Stimulated activated CD4-positive, alpha-beta T cell treated with anti-CD3 and anti-CD28 coated beads, Interleukin-4, amount 100 ng/mL, for 4 hours (primary cell): Measurements from ENCODE around the gene ATP6V1B1.
A peak's percentile ranks its signal among the peaks of the same experiment; 100 is the strongest.

ENCODE experiments used
- DNase-seq, 2 experiments: peaks; one replicate each; pipeline ENCODE4 v3.0.0-alpha.2; 2020

Gene ATP6V1B1

DNA sequence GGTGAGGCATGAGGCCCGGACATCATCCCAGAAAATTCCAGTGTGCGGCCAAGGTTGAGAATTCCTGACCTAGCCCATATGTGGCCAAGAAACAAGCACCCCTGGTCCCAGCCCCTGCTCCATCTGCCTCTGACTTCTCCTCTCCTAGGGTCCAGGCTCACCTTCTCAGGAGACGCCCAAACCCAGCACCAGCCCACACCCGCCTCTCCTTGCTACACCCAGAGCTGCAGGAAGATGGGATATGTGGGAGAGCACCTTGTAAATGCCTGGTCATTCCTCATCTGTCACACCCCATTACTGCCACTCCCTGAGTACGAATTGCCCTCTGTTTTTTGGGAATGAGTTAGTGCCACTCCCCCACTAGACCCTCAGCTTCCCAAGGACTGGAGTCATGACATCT lies 7.3 kb upstream of the ATP6V1B1 start:
- DNase-seq: no peak

DNA sequence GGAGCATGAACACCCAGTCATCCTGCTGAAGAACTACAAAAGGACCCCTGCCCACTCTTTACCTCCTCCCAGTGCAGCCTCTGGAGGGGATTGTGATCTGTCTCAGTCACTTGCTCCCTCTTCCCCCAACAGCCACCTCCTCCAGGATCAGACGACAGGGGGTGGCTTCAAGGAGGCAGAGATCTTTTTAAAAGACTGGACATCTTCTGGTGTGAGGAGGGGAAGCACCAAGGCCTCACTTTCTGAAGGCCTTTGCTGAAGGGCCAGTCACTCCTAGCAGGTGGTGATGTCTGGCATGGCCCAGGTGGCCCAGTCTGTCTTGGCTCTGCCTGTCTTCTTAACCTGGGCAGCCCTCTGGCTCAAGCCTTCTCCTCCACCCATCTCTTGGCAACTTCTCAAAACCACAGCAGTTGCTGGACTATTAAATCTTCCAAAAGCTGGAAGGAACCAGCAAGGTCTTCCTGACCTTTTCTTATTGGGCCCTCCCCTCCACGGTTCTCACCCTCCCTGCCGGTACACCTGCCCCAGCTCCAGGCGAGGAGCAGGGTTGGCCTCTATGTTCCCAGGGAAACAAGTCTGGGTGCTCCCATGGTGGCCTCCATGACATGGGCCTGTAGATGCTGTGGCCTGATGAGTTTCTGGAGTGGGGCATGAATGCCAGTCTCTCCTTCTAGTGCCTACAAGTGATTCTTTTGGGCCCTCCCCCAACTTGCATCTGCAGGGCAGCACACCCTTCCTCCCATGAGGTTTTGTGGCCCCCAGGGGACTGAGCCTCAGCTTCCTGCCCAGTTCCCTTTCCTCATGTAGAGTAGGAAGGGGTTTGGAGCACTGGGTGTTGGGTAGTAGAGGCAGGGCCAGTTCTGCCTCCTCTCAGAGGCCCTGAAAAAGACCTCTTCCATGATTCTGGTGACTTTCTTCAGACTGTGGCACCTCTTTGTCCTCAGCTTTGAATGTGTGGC lies 5.0 kb upstream of the ATP6V1B1 start:
- DNase-seq: no peak

DNA sequence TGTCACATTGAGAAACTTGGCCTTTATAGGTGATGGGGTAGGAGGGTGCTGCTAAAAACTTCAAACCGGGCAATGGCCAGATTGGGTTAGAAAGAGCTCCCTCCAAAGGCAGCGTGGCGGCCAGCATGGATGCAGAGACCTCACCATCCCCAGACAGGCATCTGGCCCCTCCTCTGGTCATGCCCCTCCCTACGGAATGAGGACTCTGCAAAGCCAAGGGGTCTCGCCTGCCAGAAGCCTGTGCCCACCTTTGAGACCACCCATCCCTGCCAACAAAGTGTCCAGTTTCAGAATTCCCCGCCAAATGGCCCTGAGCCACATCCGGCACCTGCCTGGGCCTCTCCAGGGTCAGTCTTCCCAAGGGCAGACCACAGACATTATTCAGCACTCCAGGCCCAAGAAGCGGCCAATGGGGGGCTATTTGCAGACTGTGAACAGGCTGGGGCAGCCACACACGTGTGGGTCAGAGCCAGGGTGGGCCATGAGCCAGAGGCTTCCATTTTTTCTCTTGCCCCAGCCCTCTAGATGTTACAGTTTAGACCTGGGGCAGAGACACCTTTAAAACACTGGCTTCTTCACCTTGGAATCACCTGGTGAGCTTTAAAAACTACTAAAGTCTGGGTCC lies 4.2 kb upstream of the ATP6V1B1 start:
- no peak for DNase-seq

DNA sequence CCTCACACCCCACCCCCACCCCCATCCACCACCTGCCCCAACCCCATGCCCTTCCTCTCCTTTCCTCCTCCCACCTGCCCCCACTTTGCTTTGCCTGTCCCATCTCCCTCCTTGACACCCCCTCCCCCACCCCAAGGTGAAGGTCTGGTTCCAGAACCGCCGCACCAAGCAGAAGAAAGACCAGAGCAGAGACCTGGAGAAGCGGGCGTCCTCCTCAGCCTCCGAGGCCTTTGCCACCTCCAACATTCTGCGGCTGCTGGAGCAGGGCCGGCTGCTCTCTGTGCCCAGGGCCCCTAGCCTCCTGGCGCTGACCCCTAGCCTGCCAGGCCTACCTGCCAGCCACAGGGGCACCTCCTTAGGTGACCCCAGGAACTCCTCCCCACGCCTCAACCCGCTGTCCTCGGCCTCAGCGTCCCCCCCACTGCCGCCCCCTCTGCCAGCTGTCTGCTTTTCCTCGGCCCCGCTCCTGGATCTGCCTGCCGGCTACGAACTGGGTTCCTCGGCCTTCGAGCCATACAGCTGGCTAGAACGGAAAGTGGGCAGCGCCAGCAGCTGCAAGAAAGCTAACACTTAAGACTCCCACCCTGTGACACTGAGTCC lies 3.0 kb upstream of the ATP6V1B1 start:
- no peak for DNase-seq

DNA sequence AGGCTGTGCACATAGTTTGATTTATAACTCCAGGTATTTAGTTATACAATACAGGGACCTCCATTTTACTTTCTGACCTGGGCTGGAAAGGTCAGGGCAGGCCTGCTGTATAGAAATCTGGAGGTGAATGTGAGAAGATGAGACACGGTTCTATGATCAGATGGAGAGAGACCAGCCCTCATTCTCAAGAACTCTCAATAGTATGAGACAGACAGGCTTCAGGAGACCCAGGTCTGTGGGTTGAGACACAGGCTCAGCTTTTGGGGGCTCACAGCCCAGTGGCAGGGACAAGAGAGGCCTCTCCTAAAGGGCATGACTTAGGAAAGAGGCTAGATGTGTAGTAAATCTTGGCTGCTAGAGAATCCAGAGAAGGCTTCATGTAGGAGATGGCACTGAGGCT lies 719 bp upstream of the ATP6V1B1 start:
- no peak for DNase-seq

DNA sequence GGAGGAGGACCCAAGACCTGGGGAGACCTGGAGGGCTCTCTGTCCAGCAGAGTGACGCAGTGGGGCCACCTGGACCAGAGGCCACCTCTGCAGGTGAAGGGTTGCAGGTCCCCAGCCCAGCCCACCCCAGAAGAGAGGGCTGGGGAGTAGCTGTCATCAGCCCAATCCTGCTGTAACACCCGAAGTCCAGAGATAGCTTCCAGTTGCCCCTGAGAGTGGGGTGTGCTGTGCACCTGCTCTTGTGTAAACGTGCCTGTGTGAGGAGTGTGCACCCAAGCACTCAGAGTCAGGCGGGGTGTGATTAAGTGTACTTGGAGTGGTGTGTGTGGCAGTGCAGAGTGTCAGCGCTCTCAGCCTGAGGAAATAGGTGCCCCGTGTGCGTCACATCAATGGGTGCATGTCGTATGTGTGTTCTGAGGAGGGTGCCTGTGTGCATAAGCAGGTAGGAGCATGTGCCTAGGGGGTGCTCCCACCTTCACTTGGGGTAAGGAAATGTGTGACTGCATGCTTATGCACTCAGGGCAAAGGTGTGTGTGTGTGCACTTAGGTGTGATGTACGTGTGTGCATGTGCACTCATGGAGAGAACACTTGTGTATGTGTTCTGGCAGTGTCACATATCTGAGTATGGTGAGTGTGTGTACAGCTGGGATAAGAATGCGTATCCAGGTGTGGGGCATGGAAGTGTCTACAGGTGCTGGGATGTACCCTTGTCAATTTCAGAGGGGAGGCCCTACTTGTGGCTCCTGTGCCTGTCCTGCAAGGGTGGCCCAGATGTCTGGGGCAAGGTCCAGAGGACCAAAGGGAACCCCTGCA lies 672 bp downstream of the ATP6V1B1 start:
- DNase-seq: no peak

DNA sequence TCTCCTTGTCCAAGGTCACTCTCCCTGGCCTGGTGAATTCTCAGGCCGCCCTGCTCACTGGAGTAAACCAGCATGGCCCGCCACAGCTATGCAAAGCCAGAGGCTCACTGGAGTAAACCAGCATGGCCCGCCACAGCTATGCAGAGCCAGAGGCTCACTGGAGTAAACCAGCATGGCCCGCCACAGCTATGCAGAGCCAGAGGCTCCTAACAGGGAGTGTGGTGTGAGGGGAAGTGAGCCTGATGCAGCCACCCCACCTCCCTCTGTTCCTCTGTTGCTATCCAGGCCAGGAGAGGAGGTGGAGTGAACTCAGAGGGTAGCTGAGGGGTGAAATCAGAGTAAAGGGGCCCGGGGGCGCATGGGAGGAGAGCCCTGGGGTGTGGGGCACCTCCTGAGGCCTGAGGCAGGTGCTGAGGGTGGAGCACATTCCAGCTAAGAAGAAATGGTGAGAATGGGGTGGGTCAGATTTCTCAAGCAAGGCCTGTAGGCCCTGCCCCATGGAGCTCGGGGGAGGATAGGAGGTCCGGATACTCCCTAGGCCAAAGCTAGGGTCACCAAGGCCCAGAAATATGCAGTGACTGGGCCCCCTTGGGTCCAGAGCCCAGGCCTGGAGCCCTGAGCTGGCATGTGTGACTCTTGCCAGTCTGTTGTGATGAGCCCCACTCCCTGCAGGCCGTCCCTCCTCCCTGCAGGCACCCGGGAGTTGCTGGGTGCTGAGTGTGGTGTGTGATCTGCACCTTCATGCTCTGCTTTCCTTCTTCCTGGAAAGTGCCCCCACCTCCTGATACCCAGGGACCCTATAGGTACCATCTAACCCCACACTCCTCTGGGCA lies 1.5 kb downstream of the ATP6V1B1 start:
- no peak for DNase-seq

DNA sequence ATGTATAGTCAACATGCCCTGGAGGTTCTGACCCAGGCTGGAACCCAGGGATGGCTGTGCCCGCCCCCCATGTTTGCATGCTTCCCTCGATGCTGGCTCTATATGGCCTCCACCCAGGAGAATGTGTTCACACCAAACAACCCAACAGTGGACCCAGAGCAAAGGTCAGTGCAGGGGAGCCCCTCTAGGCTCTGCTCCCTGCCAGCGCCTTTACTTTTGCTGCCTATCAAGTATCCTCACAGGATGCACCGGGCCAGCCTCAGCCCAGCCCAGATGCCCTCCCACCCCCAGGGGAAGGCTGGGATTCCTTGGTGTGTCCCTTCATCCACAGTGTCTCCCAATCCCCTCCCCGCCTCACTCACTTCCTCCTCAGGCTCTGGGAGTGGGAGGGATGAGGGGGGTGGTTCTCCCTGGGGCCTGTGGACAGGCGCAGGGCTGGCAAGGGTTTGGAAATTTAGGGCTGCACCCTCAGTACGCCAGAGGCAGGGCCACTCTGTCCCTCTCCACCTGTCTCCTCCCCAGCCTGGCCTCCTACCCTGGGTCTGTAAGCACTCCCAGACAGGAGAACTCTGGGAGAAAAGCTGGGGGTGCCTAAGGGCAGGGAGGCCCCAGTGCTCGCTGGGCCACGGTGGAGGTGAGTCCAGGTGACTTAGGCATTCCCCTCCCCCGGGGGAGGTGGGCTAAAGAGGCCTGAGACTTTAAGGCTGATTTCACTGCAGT lies 2.3 kb downstream of the ATP6V1B1 start:
- DNase-seq: no peak

DNA sequence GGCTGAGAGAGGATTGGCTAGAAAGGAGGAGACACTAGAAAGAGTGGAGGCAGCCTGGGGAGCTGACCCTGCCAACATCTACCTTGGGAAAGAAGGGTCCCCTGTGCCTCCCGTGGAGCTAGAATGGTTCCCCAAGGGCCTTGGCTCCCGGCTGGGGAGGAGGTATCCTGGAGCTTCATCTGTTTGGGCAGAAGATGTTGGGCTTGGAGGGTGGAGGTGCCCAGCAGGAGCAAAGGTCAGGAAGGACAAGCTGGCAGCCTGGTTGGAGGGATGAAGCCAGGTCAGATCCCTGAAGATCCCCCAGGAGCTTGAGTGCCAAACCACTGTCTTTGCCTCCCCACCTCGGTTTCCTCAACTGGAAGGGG lies 2.9 kb downstream of the ATP6V1B1 start:
- DNase-seq: no peak

DNA sequence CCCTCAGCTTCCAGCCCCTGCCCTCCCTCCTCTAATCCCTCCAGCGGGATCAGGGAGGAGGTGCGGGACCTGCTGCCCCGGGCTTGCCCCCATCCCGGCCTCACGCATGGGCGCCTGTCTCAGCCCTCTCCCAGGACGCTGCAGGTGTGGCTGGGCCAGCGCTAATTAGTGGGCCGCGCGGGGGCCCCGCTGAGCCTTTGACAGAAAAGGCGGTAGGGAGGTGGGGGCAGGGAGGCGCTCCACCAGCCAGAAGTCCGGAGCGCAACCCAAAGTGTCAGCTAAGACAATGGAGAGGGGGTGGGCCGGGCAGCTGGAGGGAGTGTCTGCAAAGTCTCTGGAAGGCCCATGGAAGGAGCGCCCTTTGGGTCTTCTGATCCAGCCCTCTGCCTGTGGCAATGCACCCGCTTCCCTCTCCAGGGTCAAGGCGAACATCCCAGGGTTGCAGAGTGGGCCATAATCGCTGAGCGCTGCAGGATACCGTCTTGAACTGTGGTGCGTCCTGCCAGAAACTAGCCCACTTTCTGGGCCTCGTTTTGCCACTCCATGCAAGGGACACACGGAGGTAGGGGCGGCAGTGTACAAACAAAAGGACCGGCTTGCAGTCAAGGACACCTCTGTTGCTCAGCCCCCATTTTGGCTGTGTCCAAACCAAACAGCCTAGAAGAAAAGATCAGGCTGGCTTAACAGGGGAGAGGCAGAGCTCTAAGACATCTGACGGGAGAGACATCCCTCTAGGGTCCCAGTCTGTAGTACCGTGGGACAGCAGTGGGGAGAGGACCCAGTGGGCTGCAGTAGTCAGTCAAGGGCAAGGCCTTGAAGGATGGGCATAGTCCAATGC lies 3.5 kb downstream of the ATP6V1B1 start:
- DNase-seq: no peak

DNA sequence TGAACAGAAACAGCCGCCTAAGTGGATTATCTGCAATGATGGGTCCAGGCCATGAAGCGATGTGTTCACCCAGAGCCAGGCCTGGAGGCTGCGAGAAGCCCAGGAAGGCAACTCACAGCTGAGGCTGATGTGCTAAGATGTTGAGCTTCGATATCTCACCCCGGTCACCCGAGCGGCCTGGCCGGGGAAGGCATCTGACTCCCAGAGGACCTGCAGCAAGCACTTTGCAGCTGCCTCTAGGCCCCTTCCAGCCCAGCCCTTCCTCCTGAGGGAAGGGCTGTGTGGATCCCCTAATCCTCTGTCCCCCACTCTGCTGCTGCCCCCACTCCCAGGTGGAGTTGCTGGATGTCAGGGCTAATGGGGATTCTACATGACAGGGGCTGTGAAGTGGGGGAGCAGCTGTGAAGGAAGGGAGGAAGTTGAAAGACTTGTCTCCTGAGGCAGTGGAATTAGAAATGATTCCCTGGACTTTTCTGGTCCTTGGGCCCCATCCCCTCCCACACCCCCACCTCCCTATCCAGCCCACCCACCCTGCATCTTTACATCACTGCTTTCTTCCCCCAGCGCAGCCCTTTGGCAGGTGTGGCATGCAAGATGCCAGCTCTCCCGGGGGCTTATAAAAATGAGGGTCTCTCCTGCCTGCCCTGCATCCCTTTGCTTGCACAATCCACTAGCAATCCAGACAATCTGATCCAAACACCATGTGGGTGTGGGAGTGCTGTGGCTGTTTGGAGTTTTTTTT lies 4.3 kb downstream of the ATP6V1B1 start:
- no peak for DNase-seq

DNA sequence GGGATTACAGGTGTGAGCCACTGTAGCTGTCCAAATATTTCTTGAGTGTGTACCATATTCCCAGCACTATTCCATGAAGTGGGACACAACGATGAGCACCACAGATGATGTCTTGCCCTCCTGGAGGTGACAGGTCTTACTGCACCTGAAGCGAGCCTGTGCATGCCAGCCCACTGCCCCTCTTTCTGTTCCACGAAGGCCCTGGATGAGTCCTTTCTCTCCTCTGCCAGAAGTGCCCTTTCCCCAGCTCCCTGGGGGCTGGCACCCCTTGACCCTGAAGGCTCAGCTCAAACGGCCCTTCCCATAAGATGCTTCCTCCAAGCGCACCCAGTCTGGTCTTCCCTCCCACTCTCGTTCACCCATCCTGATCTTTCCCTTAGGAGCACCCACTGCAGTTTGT lies 5.5 kb downstream of the ATP6V1B1 start:
- no peak for DNase-seq

DNA sequence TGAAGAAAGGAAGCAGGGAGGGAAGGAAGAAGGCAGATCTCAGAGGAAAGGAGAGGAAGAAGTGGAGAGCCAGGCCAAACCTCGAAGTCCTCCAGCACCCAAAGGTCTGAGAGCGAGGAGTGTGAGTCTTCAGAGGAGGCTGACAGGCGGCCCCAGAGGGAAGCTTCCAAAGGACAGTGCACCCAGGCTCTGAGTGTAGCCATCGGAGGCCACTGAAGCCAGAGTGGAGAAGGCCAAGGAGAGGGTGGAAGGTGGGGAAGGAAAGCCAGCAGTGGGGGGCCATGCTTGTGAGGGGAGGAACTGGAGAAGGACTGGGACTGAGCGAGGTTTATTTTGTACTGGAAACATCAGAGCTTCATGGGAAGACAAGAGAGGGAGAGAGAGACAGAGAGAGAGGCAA lies 6.0 kb downstream of the ATP6V1B1 start:
- DNase-seq: no peak

DNA sequence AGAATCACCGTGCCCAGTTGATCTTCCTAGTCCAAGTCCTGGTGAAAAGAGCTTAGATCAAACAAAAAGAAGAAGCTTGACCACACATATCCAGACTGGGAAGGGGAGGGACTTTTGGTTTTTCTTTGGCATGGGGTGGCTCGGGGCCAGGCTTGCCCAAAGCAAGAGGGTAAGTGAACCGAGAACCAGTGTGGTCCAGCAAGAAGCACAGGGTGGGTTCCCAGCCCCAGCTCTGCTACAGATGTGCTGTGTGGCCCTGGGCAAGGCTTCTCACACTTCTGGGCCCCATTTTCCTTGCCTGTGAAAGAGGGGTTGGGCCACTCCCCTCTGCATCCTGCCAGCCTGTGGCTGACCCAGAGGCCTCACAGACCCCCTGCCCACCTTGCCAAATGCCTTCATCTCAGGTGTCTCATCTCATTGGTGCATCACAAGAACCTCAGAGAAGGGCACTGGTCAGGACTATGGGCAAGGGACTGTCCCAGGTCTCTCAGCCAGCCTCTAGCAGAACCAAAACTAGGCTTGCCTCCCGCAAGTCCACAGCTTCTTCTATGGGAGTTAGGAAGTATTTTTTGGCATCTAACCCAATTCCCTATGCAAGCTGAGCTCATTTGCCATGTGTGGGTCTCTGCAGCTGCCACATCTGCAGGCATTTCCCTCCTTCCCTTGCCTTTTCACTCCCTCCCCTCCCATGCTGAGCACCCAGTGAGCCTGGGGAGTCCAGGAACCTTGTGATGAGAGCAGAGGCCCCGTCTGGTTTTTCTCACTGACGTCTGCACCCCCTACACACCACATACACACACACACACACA lies 6.9 kb downstream of the ATP6V1B1 start:
- DNase-seq: no peak

DNA sequence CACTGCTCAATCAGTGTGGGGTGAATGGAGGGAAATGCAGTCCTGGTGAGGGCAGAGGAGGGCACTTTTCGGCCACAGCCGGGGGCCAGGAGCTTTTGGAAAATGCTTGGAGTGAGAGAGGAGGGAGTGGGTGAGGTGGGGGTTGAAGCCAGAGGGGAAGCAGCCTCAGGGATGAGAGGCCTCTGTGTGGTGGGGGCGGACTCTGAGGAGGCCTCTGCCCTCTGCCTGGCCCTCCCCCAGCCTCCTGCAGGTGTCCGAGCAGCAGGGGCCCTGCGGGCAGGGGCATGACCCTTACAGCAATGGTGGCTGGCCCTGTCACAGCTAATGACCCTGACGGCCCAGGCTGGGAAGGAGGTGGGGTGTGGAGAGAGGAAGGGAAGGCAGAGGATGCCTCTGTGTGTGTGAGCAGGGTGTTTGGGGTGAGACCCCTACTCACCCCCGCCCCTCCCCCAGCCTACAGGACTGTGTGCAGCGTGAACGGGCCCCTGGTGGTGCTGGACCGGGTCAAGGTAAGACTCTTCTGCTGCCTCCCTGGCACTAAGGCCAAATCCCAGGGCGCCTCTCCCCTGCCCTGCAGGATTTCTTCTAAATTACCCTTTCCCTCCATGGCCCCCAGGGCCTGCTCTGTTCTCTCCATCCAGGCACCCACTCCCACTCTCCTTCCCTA lies 7.6 kb downstream of the ATP6V1B1 start:
- no peak for DNase-seq

DNA sequence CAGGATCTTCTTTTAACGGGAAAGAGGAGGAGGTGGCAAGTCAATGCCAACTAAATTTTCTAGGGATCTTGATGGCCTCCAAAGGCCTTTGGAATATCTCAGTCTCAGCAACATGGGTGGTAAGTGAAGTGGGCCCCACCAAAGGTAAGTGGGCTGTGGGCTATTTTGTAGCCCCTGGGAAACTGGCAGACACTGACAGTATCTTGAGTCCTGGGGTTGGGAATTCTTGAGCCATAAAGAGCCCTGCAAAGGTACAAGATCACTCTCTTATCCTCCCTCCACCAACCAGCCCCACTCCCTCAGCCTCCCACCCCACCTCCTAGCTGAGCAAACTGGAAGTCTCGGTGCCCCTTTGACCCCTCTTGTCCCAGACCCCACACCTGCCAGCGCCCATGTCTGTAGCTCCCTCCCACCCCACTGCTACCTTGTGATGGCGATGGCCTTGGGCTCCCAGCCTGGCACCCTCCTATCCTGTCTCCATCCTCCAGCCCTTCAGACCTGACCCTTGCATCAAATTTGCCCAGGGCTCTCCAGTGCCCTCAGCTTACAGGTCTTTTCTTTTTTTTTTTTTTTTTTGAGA lies 8.5 kb downstream of the ATP6V1B1 start:
- no peak for DNase-seq

DNA sequence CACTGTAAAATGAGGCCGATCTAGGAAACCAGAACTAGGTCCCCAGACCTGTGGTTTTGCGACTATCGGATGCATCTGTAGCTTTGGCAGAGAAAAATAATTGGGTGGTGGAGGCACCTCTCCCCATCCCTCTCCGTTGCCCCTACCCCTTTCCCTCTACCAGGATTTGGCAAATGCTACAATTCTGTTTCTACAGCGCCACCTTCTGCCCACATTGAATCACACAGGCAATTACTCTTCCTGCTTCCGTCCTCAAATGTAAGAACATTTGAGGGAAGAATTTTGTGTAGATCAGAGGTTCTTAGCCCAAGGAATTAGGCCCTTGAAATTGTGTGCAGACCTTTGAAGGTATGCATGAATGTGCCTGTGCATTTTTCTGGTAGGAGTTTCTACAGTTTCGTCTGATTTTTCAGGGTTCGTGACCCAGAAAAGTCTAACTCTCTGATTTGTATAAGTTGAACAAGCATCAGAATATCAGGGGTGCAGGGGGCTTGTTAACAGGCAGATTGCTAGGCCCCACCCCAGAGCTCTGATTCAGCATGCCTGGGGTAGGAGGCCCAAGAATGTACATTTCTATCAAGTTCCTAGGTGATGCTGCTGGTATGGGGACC lies 11.2 kb downstream of the ATP6V1B1 start:
- DNase-seq: peak; percentile 17 to 27
